Measurements from ENCODE around the gene EVL. TPM values are rescaled to one million over a fixed set of nuclear protein-coding genes. Genes with fewer than 3 reads are reported as not detected.
A peak's percentile ranks its signal among the peaks of the same experiment; 100 is the strongest.

The EVL gene
- total RNA-seq, 1 experiment from 2014 or later, result 31.5 TPM

- no peak overlapping the region for H3K4me3 ChIP-seq
- no peaks in the 10 kb centered on the region for H3K4me1 ChIP-seq
- no peak overlapping the region for H3K27ac ChIP-seq
- no peaks in the 10 kb centered on the region for H3K9me3 ChIP-seq (replicated peaks)
- H3K27me3 ChIP-seq, result no peaks in the 10 kb centered on the region
- no peaks in the 10 kb centered on the region for H3K36me3 ChIP-seq
- no peak for DNase-seq
Observed at GRCh38 chr14:100111931-100112704, 46.9 kb downstream of the EVL start.

GRCh38 chr14:100114109-100114765 is 49.0 kb downstream of the EVL start:
- H3K27ac ChIP-seq, result no peak overlapping the region
- H3K9me3 ChIP-seq (replicated peaks), result no peaks in the 10 kb centered on the region
- H3K36me3 ChIP-seq, result no peaks in the 10 kb centered on the region
- H3K4me3 ChIP-seq, result no peak overlapping the region
- H3K27me3 ChIP-seq, result no peaks in the 10 kb centered on the region
- DNase-seq, result no peak
- no peaks in the 10 kb centered on the region for H3K4me1 ChIP-seq

- Histone ChIP-seq H3K9me3 (replicated peaks) (no peaks in the 10 kb centered on the region), H3K27ac (no peak overlapping the region), H3K27me3 (no peaks in the 10 kb centered on the region), H3K4me3 (no peak overlapping the region), H3K4me1 (no peaks in the 10 kb centered on the region), H3K36me3 (no peaks in the 10 kb centered on the region)
- no peak for DNase-seq
Observed at GRCh38 chr14:100115236-100115635, 50.0 kb downstream of the EVL start.

GRCh38 chr14:100115726-100116125 is 50.5 kb downstream of the EVL start:
- no peak for DNase-seq
- peaks cover 1% of the 10 kb centered on the region for H3K4me1 ChIP-seq
- no peak overlapping the region for H3K27ac ChIP-seq
- no peak overlapping the region for H3K4me3 ChIP-seq
- no peaks in the 10 kb centered on the region for H3K36me3 ChIP-seq
- H3K27me3 ChIP-seq, result no peaks in the 10 kb centered on the region
- H3K9me3 ChIP-seq (replicated peaks), result no peaks in the 10 kb centered on the region

GRCh38 chr14:100116134-100116533 is 50.9 kb downstream of the EVL start:
- Histone ChIP-seq H3K27ac (no peak overlapping the region), H3K4me1 (peaks cover 5% of the 10 kb centered on the region), H3K9me3 (replicated peaks) (no peaks in the 10 kb centered on the region), H3K36me3 (no peaks in the 10 kb centered on the region), H3K27me3 (no peaks in the 10 kb centered on the region), H3K4me3 (no peak overlapping the region)
- DNase-seq, result no peak

- Histone ChIP-seq H3K9me3 (replicated peaks) (no peaks in the 10 kb centered on the region), H3K36me3 (no peaks in the 10 kb centered on the region), H3K27ac (no peak overlapping the region), H3K27me3 (no peaks in the 10 kb centered on the region), H3K4me1 (peaks cover 14% of the 10 kb centered on the region), H3K4me3 (no peak overlapping the region)
- no peak for DNase-seq
Observed at GRCh38 chr14:100117026-100117425, 51.8 kb downstream of the EVL start.

- Histone ChIP-seq H3K36me3 (no peaks in the 10 kb centered on the region), H3K27ac (no peak overlapping the region), H3K4me1 (peaks cover 22% of the 10 kb centered on the region), H3K27me3 (no peaks in the 10 kb centered on the region), H3K4me3 (no peak overlapping the region), H3K9me3 (replicated peaks) (no peaks in the 10 kb centered on the region)
- no peak for DNase-seq
Observed at GRCh38 chr14:100117633-100118395, 52.6 kb downstream of the EVL start.

- Histone ChIP-seq H3K9me3 (replicated peaks) (no peaks in the 10 kb centered on the region), H3K4me1 (peaks cover 29% of the 10 kb centered on the region), H3K27ac (no peak overlapping the region), H3K27me3 (no peaks in the 10 kb centered on the region), H3K36me3 (no peaks in the 10 kb centered on the region), H3K4me3 (no peak overlapping the region)
- no peak for DNase-seq
Observed at GRCh38 chr14:100118396-100119011, 53.3 kb downstream of the EVL start.

- no peak for DNase-seq
- Histone ChIP-seq H3K4me1 (peaks cover 36% of the 10 kb centered on the region), H3K36me3 (no peaks in the 10 kb centered on the region), H3K4me3 (no peak overlapping the region), H3K9me3 (replicated peaks) (no peaks in the 10 kb centered on the region), H3K27ac (no peak overlapping the region), H3K27me3 (no peaks in the 10 kb centered on the region)
Observed at GRCh38 chr14:100119251-100119650, 54.0 kb downstream of the EVL start.

GRCh38 chr14:100120522-100121269 is 55.5 kb downstream of the EVL start:
- peak overlapping the region; percentile 85; the same call in 1 of the 2 replicates for H3K27ac ChIP-seq
- no peak for DNase-seq
- no peaks in the 10 kb centered on the region for H3K9me3 ChIP-seq (replicated peaks)
- H3K4me3 ChIP-seq, result no peak overlapping the region
- no peaks in the 10 kb centered on the region for H3K27me3 ChIP-seq
- peaks cover 43% of the 10 kb centered on the region for H3K4me1 ChIP-seq
- no peaks in the 10 kb centered on the region for H3K36me3 ChIP-seq

GRCh38 chr14:100121643-100122480 is 56.6 kb downstream of the EVL start:
- H3K9me3 ChIP-seq (replicated peaks), result no peaks in the 10 kb centered on the region
- no peaks in the 10 kb centered on the region for H3K36me3 ChIP-seq
- DNase-seq, result peak; percentile 68 to 77
- H3K27me3 ChIP-seq, result no peaks in the 10 kb centered on the region
- no peak overlapping the region for H3K4me3 ChIP-seq
- peak overlapping the region; percentile 85 for H3K27ac ChIP-seq
- peaks cover 43% of the 10 kb centered on the region for H3K4me1 ChIP-seq

GRCh38 chr14:100122481-100123223 is 57.4 kb downstream of the EVL start:
- Histone ChIP-seq H3K9me3 (replicated peaks) (no peaks in the 10 kb centered on the region), H3K27me3 (no peaks in the 10 kb centered on the region), H3K36me3 (no peaks in the 10 kb centered on the region; the same call in 1 of the 2 replicates), H3K4me3 (no peak overlapping the region), H3K4me1 (peaks cover 43% of the 10 kb centered on the region), H3K27ac (peak overlapping the region; percentile 85)
- peak; percentile 95 to 97 for DNase-seq

GRCh38 chr14:100123618-100124017 is 58.4 kb downstream of the EVL start:
- H3K9me3 ChIP-seq (replicated peaks), result no peaks in the 10 kb centered on the region

More at GRCh38 chr14:100123618-100124017, 58.4 kb downstream of the EVL start:
- DNase-seq, result no peak
- Histone ChIP-seq H3K27ac (peak overlapping the region; percentile 85), H3K4me1 (peaks cover 43% of the 10 kb centered on the region), H3K27me3 (no peaks in the 10 kb centered on the region), H3K36me3 (no peaks in the 10 kb centered on the region; the same call in 1 of the 2 replicates), H3K4me3 (no peak overlapping the region)
